ENCODE data around the gene TTC14.

The TTC14 gene

GRCh38 chr3:180600473-180600872, 1.5 kb upstream of the TTC14 start:
- Histone ChIP-seq H3K4me3 (ENCODE audit: low read depth, low read length) (no peak overlapping the region), H3K36me3 (ENCODE audit: control insufficient read depth in 2 of 2, insufficient read depth in 1 of 2, low read length in 2 of 2) (peaks cover 5 to 23% of the 10 kb centered on the region in 2 experiments; a peak in 2 of 3 replicates), H3K4me1 (ENCODE audit: control insufficient read depth, insufficient read depth, low read length) (peaks cover 2% of the 10 kb centered on the region; the same call in 1 of the 2 replicates), H3K27ac (ENCODE audit: extremely low read depth, low read depth, low read length) (no peak overlapping the region), H3K9me3 (ENCODE audit: control insufficient read depth, insufficient read depth, low read depth, low read length) (no peaks in the 10 kb centered on the region)
- CTCF ChIA-PET: no interaction called here
- no peak for TF ChIP-seq KLF10 (tag by site-specific recombination; IDR thresholded peaks at IDR 0.05)
- POLR2A ChIA-PET: no interaction called here

GRCh38 chr3:180611006-180611405, 9.0 kb downstream of the TTC14 start:
- no peak overlapping the region for H3K27ac ChIP-seq (ENCODE audit: extremely low read depth, low read depth, low read length)
- peaks cover 31 to 82% of the 10 kb centered on the region in 2 experiments for H3K36me3 ChIP-seq (ENCODE audit: control insufficient read depth in 2 of 2, insufficient read depth in 1 of 2, low read length in 2 of 2)
- POLR2A ChIA-PET: no interaction called here
- CTCF ChIA-PET: no interaction called here
- H3K4me3 ChIP-seq (ENCODE audit: low read depth, low read length): no peak overlapping the region
- H3K9me3 ChIP-seq (ENCODE audit: control insufficient read depth, insufficient read depth, low read depth, low read length): no peaks in the 10 kb centered on the region
- H3K4me1 ChIP-seq (ENCODE audit: control insufficient read depth, insufficient read depth, low read length): no peaks in the 10 kb centered on the region
- TF ChIP-seq ZBTB8A (tag by site-specific recombination; IDR thresholded peaks at IDR 0.05): no peak
- TF ChIP-seq ZFP3 (tag by site-specific recombination; IDR thresholded peaks at IDR 0.05; ENCODE audit: low read depth): no peak
- TF ChIP-seq BCL11A (tag by site-specific recombination; IDR thresholded peaks at IDR 0.05; ENCODE audit: low read depth): no peak
- TF ChIP-seq KLF8 (tag by site-specific recombination; IDR thresholded peaks at IDR 0.05): no peak
- TF ChIP-seq ZNF274 (IDR thresholded peaks at IDR 0.05; ENCODE audit: low read length): no peak
- TF ChIP-seq ZNF274 (tag by site-specific recombination; IDR thresholded peaks at IDR 0.05; ENCODE audit: borderline replicate concordance): no peak
- TF ChIP-seq ZNF513 (tag by site-specific recombination; IDR thresholded peaks at IDR 0.05): no peak
- no peak for TF ChIP-seq ZNF776 (tag by site-specific recombination; IDR thresholded peaks at IDR 0.05; ENCODE audit: borderline replicate concordance)

- H3K36me3 ChIP-seq (ENCODE audit: control insufficient read depth in 2 of 2, insufficient read depth in 1 of 2, low read length in 2 of 2): peaks cover 24 to 71% of the 10 kb centered on the region in 2 experiments
- H3K9me3 ChIP-seq (ENCODE audit: control insufficient read depth, insufficient read depth, low read depth, low read length): no peaks in the 10 kb centered on the region
- H3K27ac ChIP-seq (ENCODE audit: extremely low read depth, low read depth, low read length): no peak overlapping the region
- H3K4me3 ChIP-seq (ENCODE audit: low read depth, low read length): no peak overlapping the region
- no peaks in the 10 kb centered on the region for H3K4me1 ChIP-seq (ENCODE audit: control insufficient read depth, insufficient read depth, low read length)
- ChIA-PET CTCF (no interaction called here), POLR2A (no interaction called here)
- TF ChIP-seq ZNF19 (tag by site-specific recombination; IDR thresholded peaks at IDR 0.05; ENCODE audit: low read depth): no peak
- no peak for TF ChIP-seq ZBTB10 (tag by site-specific recombination; IDR thresholded peaks at IDR 0.05)
- no peak for TF ChIP-seq ZNF514 (tag by site-specific recombination; IDR thresholded peaks at IDR 0.05)
- peak; percentile 86 for TF ChIP-seq WT1 (tag by site-specific recombination; IDR thresholded peaks at IDR 0.05)
- no peak for TF ChIP-seq ZNF513 (tag by site-specific recombination; IDR thresholded peaks at IDR 0.05)
- no peak for TF ChIP-seq ZNF302 (tag by site-specific recombination; IDR thresholded peaks at IDR 0.05; ENCODE audit: low read depth)
- TF ChIP-seq ZBTB17 (tag by site-specific recombination; IDR thresholded peaks at IDR 0.05): 0 out of 2 replicates have a peak, but pooled peaks have one; percentile 11
- no peak for TF ChIP-seq HIC1 (tag by site-specific recombination; IDR thresholded peaks at IDR 0.05)
Observed at GRCh38 chr3:180612364-180612763, 10.4 kb downstream of the TTC14 start.
